Smooth muscle cell (in vitro differentiated cells): Measurements from ENCODE around the gene CACHD1. TPM values are rescaled to one million over a fixed set of nuclear protein-coding genes. Genes with fewer than 3 reads are reported as not detected.
"Not testable (repeated sequence)": the region's sequence is repeated elsewhere in the genome, so short reads cannot be mapped to it uniquely, and the experiment has no call there.

Experiments used
- DNase-seq: peaks from one replicate; lab custom pipeline; 2025; ENCODE audit not compliant: unreplicated experiment; lab: John Stamatoyannopoulos, UW
- H2AFZ ChIP-seq: fragments of 200-600 bp; sonication (generic); 2 replicates; pipeline ENCODE4 v1.6.0; 2016; ENCODE audit warnings: antibody characterized with exemption, low read depth, mild to moderate bottlenecking
- H3F3A ChIP-seq: fragments of 200-600 bp; sonication (generic); 2 replicates; pipeline ENCODE4 v1.6.0; 2017; ENCODE audit warnings: antibody characterized with exemption, low read depth
- H3K27ac ChIP-seq: fragments of 200-600 bp; sonication (generic); 2 replicates; pipeline ENCODE4 v1.5.1; 2016; ENCODE audit warnings: low read depth, mild to moderate bottlenecking
- H3K27me3 ChIP-seq: fragments of 200-600 bp; sonication (generic); 2 replicates; pipeline ENCODE4 v1.6.1; 2016; ENCODE audit warnings: low read depth, mild to moderate bottlenecking
- H3K36me3 ChIP-seq: fragments of 200-600 bp; sonication (generic); 2 replicates; pipeline ENCODE4 v1.5.1; 2016; ENCODE audit warnings: low read depth
- H3K4me1 ChIP-seq: fragments of 200-600 bp; sonication (generic); 2 replicates; pipeline ENCODE4 v1.5.1; 2016; ENCODE audit warnings: low read depth
- H3K4me2 ChIP-seq: fragments of 200-600 bp; sonication (generic); 2 replicates; pipeline ENCODE4 v1.6.0; 2016; ENCODE audit warnings: mild to moderate bottlenecking
- H3K4me3 ChIP-seq: fragments of 200-600 bp; sonication (generic); 2 replicates; pipeline ENCODE4 v1.5.1; 2016; ENCODE audit warnings: mild to moderate bottlenecking
- H3K79me2 ChIP-seq: fragments of 200-600 bp; sonication (generic); 2 replicates; pipeline ENCODE4 v1.6.0; 2016; ENCODE audit warnings: low read depth, mild to moderate bottlenecking
- H3K9ac ChIP-seq: fragments of 200-600 bp; sonication (generic); 2 replicates; pipeline ENCODE4 v1.6.0; 2016; ENCODE audit warnings: low read depth
- H3K9me3 ChIP-seq: fragments of 200-600 bp; sonication (generic); replicated peaks from 2 replicates; pipeline ENCODE4 v1.5.1; 2016; ENCODE audit warnings: low read depth
- H4K20me1 ChIP-seq: fragments of 200-600 bp; sonication (generic); 2 replicates; pipeline ENCODE4 v1.6.0; 2016; ENCODE audit warnings: low read depth
- WGBS: methylation state at CpG from one replicate; pipeline ENCODE4 v1.1.7; 2016; ENCODE audit warnings: low lambda C conversion rate; 5-methylcytosine and 5-hydroxymethylcytosine counted together
- polyA plus RNA-seq: library from polyadenylated mRNA; unstranded; fragments of >200 nt; fragmentation: Nextera tagmentation; extraction: Ambion mirVana; gene quantifications from 2 replicates; pipeline ENCODE4 v1.2.1, GENCODE V29; 2016
- total RNA-seq: library from RNA; depleted of rRNA; stranded (reverse); fragments of >200 nt; gene quantifications from 2 replicates; pipeline ENCODE4 v1.2.3, GENCODE V29; 2014
- TF ChIP-seq, protein P1 (sequence below): fragments of 200-600 bp; sonication (generic); IDR thresholded peaks from 2 replicates; pipeline ENCODE4 v1.5.1; 2017; ENCODE audit warnings: borderline replicate concordance, mild to moderate bottlenecking, antibody characterized with exemption; ENCODE audit not compliant: insufficient read depth, poor library complexity, severe bottlenecking

CACHD1 gene
- total and polyA plus RNA-seq, 2 experiments from 2014 or later = 12.9 to 20.8 TPM

DNA sequence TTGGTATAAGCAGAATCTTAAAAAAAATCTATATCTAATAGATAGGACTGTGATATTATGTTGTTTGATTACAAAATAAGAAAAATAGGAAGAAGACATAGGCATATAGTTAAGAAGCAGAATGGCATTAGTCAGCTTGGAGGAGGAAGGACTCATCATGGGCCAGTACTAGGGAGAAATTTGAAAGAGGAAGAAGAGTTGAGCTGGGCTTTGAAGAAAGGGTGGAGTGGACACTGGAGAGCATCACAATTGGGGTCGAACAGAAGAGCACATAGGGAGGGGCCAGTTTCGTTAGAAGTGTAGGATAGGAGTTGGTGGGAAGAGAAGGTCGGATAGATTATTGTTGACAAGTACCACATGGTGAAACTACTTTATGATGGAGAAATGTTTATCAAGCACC, 129.3 kb downstream of the CACHD1 start:
- Histone ChIP-seq H3K36me3 (no peaks in the 10 kb centered on the region), H3K9me3 (no peaks in the 10 kb centered on the region), H3F3A (no peaks in the 10 kb centered on the region), H3K9ac (no peak overlapping the region), H3K27me3 (no peaks in the 10 kb centered on the region), H3K4me2 (no peak overlapping the region), H4K20me1 (peaks cover 12% of the 10 kb centered on the region), H3K4me3 (no peak overlapping the region), H3K4me1 (peaks cover 23% of the 10 kb centered on the region), H2AFZ (no peak overlapping the region), H3K79me2 (peaks cover 4% of the 10 kb centered on the region), H3K27ac (no peak overlapping the region)
- TF ChIP-seq, protein P1, sequence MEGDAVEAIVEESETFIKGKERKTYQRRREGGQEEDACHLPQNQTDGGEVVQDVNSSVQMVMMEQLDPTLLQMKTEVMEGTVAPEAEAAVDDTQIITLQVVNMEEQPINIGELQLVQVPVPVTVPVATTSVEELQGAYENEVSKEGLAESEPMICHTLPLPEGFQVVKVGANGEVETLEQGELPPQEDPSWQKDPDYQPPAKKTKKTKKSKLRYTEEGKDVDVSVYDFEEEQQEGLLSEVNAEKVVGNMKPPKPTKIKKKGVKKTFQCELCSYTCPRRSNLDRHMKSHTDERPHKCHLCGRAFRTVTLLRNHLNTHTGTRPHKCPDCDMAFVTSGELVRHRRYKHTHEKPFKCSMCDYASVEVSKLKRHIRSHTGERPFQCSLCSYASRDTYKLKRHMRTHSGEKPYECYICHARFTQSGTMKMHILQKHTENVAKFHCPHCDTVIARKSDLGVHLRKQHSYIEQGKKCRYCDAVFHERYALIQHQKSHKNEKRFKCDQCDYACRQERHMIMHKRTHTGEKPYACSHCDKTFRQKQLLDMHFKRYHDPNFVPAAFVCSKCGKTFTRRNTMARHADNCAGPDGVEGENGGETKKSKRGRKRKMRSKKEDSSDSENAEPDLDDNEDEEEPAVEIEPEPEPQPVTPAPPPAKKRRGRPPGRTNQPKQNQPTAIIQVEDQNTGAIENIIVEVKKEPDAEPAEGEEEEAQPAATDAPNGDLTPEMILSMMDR = no peak
- DNase-seq = no peak
- WGBS = 90% methylated on average over 3 of the region's 3 CpGs

- Histone ChIP-seq H3K27ac (no peak overlapping the region), H3K79me2 (no peaks in the 10 kb centered on the region), H3K4me2 (no peak overlapping the region), H3F3A (no peaks in the 10 kb centered on the region), H3K27me3 (no peaks in the 10 kb centered on the region), H3K9ac (no peak overlapping the region), H3K4me3 (no peak overlapping the region), H4K20me1 (peaks cover 9% of the 10 kb centered on the region), H3K36me3 (no peaks in the 10 kb centered on the region), H3K4me1 (peaks cover 21% of the 10 kb centered on the region), H2AFZ (no peak overlapping the region), H3K9me3 (no peaks in the 10 kb centered on the region)
- no peak for DNase-seq
- WGBS = 48% methylated on average over 3 of the region's 3 CpGs
- TF ChIP-seq, protein P1 = no peak
Observed at GRCh38 chr1:64601207-64601606, 131.3 kb downstream of the CACHD1 start.

- no peaks in the 10 kb centered on the region for H3K9me3 ChIP-seq
- no peaks in the 10 kb centered on the region for H3K79me2 ChIP-seq
- no peak overlapping the region for H3K4me2 ChIP-seq
- H3K27me3 ChIP-seq = no peaks in the 10 kb centered on the region
- H3F3A ChIP-seq = no peaks in the 10 kb centered on the region
- peaks cover 3% of the 10 kb centered on the region for H3K36me3 ChIP-seq
- WGBS = 100% methylated on average over 1 of the region's 1 CpG
- no peak for DNase-seq
- no peak overlapping the region for H3K4me3 ChIP-seq
- H2AFZ ChIP-seq = no peak overlapping the region
- H4K20me1 ChIP-seq = no peaks in the 10 kb centered on the region
- no peak overlapping the region for H3K27ac ChIP-seq
- TF ChIP-seq, protein P1 = no peak
- H3K4me1 ChIP-seq = no peaks in the 10 kb centered on the region
- H3K9ac ChIP-seq = no peak overlapping the region
Observed at GRCh38 chr1:64608005-64608650, 138.2 kb downstream of the CACHD1 start.

- no peaks in the 10 kb centered on the region for H3K4me1 ChIP-seq
Observed at GRCh38 chr1:64608651-64609048, 138.7 kb downstream of the CACHD1 start.

GRCh38 chr1:64610950-64611349, 141.0 kb downstream of the CACHD1 start:
- H3K36me3 ChIP-seq = not testable (repeated sequence)

More at GRCh38 chr1:64608651-64609048, 138.7 kb downstream of the CACHD1 start:
- H3F3A ChIP-seq = no peaks in the 10 kb centered on the region
- no peaks in the 10 kb centered on the region for H3K9me3 ChIP-seq
- no peak for DNase-seq
- no peak overlapping the region for H3K4me2 ChIP-seq
- 98% methylated on average over 6 of the region's 6 CpGs for WGBS
- H2AFZ ChIP-seq = no peak overlapping the region
- H3K79me2 ChIP-seq = no peaks in the 10 kb centered on the region
- H3K9ac ChIP-seq = no peak overlapping the region
- TF ChIP-seq, protein P1 = no peak
- H4K20me1 ChIP-seq = no peaks in the 10 kb centered on the region
- peaks cover 3% of the 10 kb centered on the region for H3K36me3 ChIP-seq
- no peaks in the 10 kb centered on the region for H3K27me3 ChIP-seq
- no peak overlapping the region for H3K27ac ChIP-seq
- no peak overlapping the region for H3K4me3 ChIP-seq

More at GRCh38 chr1:64610950-64611349, 141.0 kb downstream of the CACHD1 start:
- DNase-seq, H3K4me1 ChIP-seq, H3F3A ChIP-seq, H3K4me2 ChIP-seq, H3K9me3 ChIP-seq, H3K9ac ChIP-seq, H3K4me3 ChIP-seq, H2AFZ ChIP-seq, H3K79me2 ChIP-seq, H3K27me3 ChIP-seq, H3K27ac ChIP-seq, H4K20me1 ChIP-seq: not testable (repeated sequence)
- WGBS = 98% methylated on average over 3 of the region's 3 CpGs
